Fibroblast of skin of abdomen (primary cell): ENCODE data around the gene RAC3.

Experiments
- DNase-seq: peaks from one replicate; pipeline ENCODE4 v3.0.0-alpha.2; 2013

RAC3 gene

DNA sequence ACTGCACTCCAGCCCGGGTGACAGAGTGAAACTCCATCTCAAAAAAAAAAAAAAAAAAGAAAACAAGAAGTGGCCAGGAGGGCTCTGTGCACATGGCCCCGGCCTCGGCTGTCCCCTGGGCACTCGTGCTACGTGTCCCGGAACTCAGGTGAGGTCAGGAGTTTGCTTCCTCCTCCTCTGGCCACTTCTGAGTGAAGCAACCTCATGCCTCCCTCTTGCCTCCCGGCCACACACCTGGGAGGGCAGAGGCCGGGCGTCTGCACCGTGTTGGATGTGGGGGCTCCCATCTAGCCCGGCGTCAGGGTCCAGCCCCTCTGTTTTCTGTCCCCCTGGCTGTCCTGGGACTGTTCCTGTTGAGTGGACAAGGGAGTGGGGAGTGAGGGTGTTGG lies 31.9 kb upstream of the RAC3 start:
- no peak for DNase-seq

DNA sequence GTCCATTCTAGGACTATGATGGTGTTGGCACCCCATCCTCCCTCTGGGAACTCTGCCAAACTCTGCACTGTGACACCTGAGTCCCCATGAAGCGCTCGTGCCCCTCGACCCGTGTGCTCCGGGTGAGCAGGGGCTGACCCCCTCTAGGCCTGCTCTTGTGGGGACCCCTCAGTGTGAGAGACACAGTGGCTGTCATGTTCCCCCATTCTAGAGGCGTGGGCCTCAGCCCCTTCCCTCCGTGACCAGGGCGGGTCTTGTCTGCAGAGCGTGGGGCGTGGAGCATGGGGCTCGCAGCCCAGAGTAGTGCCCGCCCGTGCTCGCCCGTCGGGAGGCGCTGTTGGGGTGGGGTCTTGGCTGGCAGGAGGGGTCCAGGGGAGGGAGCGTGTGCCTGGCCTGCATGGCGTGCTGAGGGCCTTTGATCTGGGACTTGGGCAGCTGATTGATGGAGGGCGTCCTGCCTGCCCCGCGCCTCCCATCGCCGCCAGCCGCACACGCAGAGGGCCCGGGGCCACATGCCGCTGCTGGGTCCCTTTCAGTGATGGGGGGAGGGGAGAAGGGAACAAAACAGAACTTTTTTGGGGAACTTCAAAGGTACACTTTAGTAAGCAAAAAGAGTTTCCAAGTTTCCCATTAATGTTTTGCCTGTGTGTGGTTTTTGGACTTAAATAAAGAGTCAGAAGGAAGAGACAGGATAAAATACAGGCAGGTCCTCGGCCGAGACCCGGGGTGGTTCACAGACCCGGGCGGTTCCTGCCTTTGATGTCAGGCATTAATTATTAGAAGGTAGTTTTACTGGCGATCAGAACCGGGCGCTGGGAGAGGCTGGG lies 31.3 kb upstream of the RAC3 start:
- DNase-seq: no peak

DNA sequence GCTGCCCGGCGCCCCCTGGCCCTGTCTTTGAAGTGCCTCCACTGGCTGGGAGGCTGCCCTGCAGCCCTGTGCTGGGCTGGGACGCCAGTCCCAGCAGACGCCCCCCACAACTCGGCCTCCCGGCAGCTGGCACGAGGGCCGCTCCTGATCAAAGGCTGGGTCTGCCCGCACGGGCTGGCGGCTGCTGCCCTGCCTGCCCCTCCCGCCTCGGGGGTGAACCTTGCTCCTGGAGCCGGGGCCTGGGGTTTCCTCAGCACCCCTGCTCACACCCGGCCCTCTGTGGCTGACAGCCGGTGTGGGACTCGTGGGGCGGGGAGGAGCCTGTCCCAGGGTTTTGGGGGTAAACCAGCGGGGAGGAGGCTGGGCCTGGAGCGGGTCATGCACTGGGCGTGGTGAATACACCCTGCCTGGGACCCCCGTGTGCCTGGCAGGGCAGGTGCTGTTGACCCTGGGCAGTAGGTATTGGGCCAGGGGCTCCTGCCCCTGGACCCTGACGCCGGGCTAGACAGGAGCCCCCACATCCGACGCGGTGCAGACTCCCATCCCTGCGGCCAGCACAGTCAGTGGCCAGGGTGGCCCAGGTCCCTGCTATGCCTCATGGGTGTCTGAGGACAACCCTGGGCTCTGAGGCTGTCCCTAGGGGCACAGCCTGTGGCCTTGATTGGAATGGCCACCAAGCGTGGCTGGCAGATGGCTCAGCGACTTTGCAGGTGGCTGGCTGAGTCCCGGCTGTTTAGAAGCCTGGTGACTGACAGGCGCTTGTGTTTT lies 30.5 kb upstream of the RAC3 start:
- DNase-seq: no peak

DNA sequence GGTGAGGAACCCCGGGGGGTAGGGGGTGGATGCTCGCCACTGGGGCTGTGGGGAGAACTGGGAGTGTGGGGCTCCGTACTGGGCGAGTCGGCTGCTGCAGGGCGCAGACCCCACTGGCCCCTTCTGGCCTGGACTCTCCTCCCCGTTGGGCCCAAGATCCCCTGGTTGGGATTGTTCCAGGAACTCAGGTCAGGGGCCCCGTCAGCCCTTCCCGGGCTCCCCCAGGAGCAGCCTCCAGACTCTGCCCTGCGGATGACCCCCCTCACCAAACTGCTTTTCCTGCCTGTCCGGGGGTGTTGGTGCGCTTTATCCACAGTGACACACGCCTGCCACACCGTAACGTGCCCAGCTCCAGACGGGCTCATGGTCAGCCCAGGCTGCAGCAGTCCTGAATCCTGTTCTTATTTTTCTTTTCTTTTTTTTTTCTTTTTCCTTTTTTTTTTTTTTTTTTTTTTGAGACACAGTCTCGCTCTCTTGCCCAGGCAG lies 29.9 kb upstream of the RAC3 start:
- DNase-seq: no peak

DNA sequence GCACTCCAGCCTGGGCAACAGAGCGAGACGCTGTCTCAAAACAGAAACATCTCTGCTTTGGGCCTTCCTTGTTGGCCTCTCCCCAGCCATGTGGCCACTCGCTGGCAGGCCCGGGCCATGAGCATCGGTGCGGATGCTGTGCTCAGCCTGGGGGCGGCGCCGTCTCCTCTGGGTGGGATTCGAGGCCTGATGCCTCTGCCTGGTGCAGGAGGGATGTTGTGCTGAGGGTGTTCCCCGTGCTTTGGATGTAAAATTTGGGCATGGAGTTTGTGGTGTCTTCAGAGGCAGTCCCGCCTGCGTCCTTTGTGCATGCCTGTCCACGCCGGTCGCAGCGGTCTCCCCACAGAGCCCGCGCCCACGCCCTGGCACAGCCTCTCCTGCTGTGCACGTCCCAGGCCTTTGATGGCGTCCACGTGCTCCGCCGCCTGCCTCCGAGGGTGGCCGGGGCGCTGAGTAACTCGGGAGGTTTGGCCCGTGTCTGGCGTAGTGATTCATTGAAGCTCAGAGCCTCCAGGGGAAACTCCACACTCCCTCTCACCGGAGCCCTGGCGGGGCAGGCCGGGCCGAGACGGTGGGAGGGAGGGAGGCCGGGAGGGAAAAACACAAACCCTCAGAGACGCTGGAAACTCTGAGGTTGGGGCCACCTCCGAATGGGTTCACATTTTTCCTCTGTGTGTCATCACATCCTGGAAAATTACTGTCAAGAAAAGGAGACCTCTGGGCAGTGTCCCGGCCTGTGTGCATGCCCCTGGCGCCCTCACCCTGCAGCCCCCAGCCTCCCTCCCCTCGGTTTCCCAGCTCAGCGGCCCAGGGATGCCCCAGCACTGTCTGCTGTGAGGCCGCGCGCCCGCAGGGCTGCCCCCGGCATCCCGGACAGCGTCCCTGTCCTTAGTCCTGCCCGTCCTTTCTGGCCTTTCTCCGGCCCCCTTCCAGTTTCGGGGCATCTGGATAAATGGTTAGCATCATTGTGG lies 27.8 kb upstream of the RAC3 start:
- peak; percentile 97 for DNase-seq

DNA sequence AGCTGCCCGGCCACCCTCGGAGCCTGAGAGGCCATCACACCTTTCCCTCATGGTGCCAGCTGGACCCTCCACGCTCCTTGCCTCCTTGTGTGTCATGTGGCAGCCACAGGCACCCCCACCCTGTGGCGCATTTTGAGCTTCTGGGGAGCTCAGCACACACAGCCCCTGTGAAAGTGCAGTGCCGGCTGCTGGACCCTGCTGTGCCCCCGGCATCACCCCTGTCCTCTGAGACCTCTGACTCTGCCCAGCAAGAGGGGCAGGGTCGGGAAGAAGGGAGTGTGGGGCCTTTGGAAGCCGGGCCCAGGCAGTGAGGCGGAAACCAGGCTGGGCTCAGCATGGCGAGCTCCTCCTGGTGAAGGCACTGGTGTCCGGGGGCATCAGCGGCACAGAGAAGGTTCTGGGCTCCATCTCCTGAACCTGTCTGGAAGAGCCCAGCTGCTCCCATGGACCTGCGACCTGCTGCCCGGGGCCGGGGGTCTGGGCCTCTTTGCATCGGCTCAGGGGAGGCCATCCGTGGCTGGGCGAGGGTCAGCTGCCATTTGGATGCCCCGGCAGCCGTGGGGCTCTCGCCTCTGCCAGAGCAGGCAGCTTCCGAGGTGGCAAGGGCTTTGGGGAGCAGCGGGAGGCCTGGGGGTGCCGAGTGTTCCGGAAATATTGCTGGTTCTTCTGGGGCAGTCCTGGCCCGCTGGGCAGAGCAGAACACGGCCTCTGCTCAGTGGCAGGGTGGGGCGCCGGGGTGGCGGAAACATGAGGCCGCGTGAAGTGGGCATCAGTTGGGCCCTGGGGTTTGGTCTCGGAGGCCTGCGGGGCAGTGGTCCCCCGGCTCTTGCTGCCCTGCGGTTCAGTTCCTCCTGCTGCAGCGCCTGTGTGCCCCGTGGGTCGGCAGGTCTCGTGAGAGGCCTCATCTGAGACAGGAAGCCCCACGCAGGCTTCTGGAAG lies 26.7 kb upstream of the RAC3 start:
- DNase-seq: no peak

DNA sequence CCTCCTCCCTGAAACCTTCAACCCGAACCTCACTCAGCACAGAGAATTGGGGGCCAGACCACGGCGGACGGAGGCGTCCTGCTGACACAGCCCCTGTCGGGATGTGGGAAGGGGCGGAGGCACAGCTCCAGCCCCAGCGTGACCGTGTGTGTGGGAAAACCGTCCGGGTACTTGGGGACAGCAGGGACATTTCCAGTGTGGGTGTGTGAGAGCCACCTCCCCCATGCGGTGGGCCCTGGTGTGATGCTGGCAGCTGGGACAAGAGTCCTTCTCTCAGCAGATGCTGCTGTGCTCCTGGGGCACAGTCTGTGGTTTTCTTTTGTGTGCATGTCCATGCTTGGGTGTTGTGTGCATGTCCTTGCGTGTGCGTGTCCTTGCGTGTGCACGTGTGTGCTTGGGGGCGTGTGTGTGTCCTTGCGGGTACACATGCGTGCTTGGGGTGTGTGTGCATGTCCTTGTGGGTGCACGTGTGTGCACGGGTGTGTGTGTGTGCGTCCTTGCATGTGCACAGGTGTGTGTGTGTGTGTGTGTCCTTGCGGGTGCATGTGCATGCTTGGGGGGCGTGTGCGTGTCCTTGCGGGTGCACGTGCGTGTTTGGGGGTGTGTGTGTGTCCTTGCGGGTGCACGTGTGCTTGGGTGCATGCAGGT lies 25.7 kb upstream of the RAC3 start:
- no peak for DNase-seq

DNA sequence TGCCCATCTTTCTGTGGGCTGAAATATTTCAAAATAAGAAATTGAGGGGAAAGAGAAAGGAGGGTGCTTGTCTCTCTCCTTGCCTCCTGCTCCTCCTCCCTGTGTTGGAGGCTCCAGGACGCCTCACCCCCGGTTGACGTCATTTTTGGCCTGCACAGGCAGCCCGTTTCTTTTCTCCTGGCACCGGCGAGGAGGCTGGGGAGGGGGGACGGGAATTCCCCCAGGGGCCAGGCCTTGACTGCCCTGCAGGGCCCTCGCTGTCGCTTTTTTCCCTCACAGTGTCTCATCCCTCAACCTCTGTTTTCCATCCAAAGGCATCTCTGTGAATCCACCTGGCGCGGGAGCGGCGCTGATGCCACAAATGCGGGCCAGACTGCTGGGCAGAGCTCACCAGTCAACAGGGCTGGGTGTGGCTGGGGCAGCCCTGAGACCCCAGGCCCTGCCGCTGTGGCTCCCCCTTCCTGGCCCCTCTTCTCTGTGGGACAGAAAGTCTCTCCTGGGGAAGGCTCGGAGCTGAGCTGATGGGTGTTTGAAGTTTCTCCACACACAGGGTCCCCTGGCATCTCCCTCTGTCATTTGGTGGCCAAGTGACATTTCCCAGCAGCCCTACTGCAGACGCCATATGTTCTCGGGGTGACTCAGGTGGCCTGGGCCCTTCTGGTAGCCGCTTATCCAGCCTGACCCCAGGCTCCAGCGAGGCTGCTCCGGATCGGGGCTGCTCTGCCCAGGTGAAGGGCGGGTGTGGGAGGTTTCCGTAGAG lies 24.8 kb upstream of the RAC3 start:
- peak; percentile 68 for DNase-seq

DNA sequence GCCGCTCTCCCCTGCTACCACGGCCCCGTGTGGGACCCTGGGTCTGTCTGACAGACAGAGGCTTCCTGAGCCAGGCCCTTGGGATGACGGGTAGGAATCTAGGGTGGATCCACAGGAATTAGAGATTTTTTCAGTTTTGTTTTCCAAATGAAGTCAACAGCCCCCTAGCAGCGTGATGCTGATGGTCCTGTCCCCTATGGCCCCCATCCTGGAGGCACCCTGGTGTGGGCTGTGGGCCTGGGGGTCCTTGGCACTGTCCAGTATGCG lies 24.3 kb upstream of the RAC3 start:
- DNase-seq: no peak

DNA sequence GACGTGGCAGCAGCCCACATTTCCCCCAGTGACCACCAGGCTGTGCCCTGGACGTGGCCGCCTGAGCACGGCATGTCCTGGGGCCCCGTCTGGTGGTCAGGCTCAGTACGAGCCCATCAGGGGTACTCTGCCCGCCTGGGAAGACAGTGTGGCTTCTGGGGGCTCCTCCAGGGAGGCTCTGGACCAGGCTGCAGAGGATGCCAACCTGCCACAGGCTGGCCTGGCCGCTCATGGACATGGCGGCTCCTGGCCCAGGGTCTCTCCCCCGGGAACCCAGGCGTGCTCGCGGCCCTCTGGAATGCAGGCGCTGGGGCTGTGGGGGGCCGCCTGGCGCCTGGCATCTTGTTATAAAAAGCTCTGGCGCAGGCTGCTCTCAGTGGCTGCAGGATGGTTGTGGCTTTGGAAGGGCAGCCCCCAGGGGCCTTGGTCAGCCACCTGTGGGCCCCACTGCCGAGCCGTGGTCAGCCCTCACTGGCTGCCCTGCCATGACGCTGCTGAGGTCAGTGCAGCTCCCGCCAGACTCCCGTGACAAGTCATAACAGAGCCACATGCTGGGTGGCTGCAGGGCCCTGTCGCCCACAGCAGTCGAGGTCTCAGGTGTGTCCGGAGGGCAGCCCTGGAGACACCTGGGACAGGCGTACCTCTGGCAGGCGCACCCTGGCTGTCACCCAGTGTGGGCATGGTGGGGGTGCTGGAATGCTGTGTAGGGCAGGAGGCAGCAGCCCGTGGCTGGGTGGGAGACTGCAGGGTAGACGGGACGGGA lies 23.8 kb upstream of the RAC3 start:
- no peak for DNase-seq

DNA sequence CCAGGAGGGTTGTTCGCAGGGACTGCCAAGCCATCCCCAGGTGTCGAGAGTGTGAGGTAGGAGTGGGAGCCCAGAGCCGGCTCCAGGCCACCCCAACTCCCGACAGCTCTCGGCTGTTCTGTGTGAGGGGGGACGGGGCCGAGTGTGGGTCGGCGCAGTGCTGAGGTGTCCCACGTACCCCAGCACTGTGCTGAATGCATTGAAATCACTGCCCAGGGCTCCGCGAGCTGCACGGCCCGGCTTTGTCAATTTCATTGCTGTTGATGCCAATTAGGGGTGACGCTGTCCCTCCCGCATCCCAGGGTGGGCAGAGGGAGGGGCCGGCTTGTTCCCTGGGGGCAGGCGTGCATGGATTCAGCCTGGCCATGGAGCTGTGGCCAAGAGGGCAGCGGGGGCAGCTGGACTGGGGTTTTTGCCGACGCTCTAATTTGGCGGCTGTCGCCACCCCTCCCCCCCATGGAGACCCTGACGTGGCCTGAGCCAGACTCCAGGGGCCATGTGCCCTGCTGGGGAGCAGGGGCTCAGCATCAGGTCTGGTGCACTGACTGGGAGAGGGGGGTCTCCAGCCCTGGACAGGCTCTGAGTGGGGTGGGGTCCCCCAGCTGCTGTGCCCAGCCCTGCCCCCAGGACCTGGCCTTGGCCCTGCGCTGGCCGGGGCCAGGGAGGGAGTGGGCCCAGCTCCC lies 23.1 kb upstream of the RAC3 start:
- DNase-seq: no peak

DNA sequence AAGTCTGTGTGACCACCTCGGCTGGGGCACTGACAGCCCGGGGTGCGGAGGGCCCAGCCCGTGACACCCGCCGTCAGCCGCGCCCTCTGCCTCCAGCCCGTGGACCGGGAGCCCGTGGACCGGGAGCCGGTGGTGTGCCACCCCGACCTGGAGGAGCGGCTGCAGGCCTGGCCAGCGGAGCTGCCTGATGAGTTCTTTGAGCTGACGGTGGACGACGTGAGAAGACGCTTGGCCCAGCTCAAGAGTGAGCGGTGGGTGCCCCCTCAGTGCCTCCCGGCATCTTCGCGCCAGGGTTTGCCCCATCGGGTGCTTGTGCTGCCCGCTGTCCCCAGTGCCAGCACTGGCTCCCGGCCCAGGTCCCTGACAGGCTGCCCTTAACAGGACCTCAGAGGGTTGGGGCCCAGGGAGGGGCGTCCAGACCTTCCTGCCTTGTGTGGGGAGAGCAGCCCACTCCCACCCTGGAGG lies 22.5 kb upstream of the RAC3 start:
- DNase-seq: no peak

DNA sequence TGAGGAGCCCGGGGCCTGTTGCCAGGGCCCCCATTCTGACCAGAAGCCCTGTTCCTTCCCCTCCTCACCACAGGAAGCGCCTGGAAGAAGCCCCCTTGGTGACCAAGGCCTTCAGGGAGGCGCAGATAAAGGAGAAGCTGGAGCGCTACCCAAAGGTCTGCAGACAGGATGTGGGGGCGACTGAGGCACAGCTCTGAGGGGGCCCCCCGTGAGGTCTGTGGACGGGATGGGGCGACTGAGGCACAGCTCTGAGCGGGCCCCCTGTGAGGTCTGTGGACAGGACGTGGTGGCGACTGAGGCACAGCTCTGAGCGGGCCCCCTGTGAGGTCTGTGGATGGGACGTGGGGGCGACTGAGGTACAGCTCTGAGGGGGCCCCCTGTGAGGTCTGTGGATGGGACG lies 22.1 kb upstream of the RAC3 start:
- DNase-seq: no peak

DNA sequence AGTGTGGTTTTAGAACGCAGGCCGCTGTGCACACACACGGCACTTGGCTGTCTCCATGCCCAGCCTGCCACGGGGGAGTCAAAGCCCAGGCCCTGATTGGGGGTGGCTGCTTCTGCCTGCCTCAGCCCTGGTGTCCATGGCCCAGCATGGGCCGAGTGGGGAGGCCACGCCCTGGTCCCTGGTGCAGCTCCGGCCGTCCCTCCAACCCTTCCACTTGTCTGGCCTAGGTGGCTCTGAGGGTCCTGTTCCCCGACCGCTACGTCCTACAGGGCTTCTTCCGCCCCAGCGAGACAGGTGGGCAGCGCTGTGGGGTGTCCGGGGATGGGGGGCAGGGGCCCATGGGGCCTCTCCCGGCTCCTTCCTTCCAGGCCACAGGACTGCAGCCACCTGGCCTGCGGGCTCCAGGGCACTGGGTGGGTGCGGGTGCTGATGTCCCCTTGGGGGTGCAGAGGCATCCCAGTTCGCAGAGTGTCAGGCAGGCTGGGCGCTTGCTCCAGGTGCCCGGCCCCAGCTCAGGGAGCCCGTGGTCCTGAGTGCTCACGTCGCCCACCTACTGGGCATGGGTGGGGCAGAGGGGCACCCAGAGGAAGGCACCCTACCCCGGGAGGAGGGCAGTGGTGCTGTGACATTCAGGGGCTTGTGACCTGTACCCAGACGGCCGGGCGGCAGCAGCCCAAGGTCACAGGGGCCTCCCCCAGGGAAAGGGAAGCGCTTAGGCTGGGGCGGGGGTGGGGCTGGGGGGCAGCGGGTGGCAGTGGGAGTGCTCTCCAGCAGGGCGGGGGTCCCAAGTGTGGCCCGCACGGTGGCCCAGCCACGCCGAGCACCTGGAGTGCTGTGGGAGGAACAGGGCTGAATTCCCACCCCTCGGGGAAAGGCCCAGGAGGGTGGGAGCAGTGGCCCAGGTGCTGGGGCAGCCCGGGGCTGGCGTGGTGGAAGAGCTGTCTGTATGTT lies 20.6 kb upstream of the RAC3 start:
- DNase-seq: no peak

DNA sequence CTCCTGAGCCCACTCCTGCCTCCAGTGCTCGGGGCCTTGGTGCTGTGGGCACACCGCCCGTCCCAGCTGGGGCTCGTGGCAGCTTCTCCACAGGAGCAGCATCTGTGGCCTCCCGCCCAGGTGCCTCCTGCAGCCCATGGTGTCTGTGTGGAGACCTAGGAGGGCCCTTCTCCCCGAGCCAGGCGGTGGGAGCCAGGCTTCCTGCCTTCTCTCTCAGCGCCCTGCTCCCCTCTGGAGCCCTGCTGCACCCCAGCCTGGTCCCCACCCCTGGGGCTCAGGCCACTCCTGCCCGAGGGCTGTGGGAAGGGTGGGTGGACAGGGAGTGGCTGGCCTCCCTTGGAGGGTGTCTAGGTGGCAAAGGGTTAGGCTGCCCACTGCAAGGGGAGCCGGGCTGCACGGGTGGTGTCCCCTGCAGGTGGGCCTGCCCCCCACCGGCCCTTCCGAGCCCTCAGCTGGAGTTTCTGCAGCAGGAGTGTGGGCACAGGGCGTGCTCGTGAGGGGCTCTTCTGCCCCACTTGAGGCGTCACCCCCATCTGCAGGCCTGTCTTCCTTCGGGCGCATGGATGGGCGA lies 19.8 kb upstream of the RAC3 start:
- no peak for DNase-seq

DNA sequence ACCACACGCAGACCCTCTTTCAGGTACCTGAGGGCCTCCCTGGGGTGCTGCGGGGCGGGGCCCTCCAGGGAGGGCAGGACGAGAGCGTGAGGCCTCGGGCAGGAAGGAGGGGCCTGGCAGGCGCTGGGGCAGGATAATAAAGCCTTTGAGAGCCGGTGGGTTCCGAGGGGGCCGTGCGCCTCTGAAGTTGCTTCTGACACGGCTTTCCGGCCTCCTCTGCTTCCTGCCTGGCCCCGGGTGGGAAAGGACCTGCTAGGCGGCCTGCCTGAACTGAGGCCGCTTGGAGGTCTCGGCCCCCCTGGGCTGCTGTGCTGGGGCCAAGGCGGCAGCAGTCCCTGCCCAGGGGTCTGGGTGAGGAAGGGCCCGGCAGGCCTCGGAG lies 19.2 kb upstream of the RAC3 start:
- DNase-seq: no peak

DNA sequence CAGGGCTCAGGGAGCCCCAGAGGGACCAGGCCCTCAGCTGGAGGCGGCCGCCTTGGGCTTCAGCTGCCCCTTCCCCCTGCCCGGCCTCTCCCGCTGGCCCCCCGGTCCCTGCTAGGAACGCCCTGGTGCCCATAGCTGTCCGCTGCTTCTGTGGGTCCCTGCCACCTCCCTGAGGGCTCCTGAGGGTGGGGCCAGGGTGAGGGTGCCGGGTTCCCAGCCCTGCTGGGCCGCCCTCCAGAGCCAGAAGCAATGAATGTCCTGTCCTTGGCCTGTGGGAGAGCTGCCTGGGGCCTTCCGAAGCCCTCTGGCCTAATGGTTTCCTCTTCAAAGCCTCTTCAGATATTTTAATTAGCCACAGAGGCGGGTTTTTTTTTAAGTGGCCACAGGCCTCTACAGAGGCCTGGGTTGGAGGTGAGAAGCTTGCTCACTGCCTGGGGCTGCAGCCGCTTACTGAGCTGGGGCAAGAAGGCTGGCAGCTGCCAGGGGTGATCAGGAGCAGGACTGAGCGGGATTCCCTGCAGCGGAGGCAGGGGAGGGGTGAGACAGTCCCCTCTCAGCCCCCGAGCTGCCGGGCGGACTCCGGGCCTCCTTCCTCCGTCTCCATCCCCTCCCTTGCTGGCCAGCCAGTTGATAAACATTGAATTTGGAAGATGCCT lies 18.7 kb upstream of the RAC3 start:
- DNase-seq: no peak
